Neural crest cell (in vitro differentiated cells): ENCODE data around the gene SAA4. TPM values are rescaled to one million over a fixed set of nuclear protein-coding genes. Genes with fewer than 3 reads are reported as not detected.

Source experiments
- DNase-seq: peaks from one replicate; pipeline ENCODE4 v3.0.0; 2021; ENCODE audit warnings: low read depth, mixed read lengths, low spot score
- H3K27ac Mint-ChIP-seq: one replicate; pipeline ENCODE4 v1.8.0; 2021; ENCODE audit warnings: mild to moderate bottlenecking, mixed read lengths; ENCODE audit not compliant: unreplicated experiment
- H3K27me3 Mint-ChIP-seq: 2 replicates; pipeline ENCODE4 v1.8.0; 2021; ENCODE audit warnings: low read depth, mild to moderate bottlenecking, mixed read lengths
- H3K36me3 Mint-ChIP-seq: 2 replicates; pipeline ENCODE4 v1.8.0; 2021; ENCODE audit warnings: low read depth, mild to moderate bottlenecking, mixed read lengths
- H3K4me1 Mint-ChIP-seq: 2 replicates; pipeline ENCODE4 v1.8.0; 2021; ENCODE audit warnings: mixed read lengths
- H3K4me3 Mint-ChIP-seq: one replicate; pipeline ENCODE4 v1.8.0; 2021; ENCODE audit warnings: mild to moderate bottlenecking, mixed read lengths
- H3K9me3 Mint-ChIP-seq: 2 replicates; pipeline ENCODE4 v1.8.0; 2021; ENCODE audit warnings: mixed read lengths
- CTCF ChIP-seq: fragments of 200-600 bp; sonication (generic); conservative IDR thresholded peaks from 2 replicates; pipeline ENCODE4 v1.5.0; 2021; ENCODE audit warnings: antibody characterized with exemption, mild to moderate bottlenecking
- total RNA-seq: library from RNA; stranded (reverse); gene quantifications from 2 replicates; pipeline ENCODE4 v1.2.1, GENCODE V29; 2021

SAA4 gene
- total RNA-seq, 1 donor from 2014 or later, result not detected

DNA sequence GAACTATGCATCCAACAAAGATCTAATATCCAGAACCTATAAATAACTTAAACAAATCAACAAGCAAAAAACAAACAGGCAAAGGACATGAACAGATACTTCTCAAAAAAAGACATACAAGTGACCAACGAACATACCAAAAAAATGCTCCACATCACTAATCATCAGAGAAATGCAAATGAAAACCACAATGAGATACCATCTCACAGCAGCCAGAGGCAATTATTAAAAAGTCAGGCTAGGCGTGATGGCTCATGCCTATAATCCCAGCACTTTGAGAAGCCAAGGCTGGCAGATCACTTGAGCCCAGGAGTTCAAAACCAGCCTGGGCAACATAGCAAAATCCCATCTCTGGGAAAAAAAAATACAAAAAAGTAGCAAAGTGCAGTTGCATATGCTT lies 10.7 kb downstream of the SAA4 start:
- no peak for DNase-seq
- no peak overlapping the region for H3K27ac Mint-ChIP-seq
- no peak overlapping the region for H3K4me3 Mint-ChIP-seq
- no peaks in the 10 kb centered on the region for H3K9me3 Mint-ChIP-seq
- no peaks in the 10 kb centered on the region for H3K36me3 Mint-ChIP-seq
- no peak for TF ChIP-seq CTCF
- no peaks in the 10 kb centered on the region for H3K4me1 Mint-ChIP-seq
- H3K27me3 Mint-ChIP-seq, result no peaks in the 10 kb centered on the region

GRCh38 chr11:18223591-18224387 lies 12.8 kb downstream of the SAA4 start:
- H3K9me3 Mint-ChIP-seq, result peaks cover 5% of the 10 kb centered on the region
- no peaks in the 10 kb centered on the region for H3K36me3 Mint-ChIP-seq
- no peaks in the 10 kb centered on the region for H3K27me3 Mint-ChIP-seq
- DNase-seq, result no peak
- H3K27ac Mint-ChIP-seq, result no peak overlapping the region
- TF ChIP-seq CTCF, result no peak
- H3K4me3 Mint-ChIP-seq, result no peak overlapping the region
- H3K4me1 Mint-ChIP-seq, result no peaks in the 10 kb centered on the region

DNA sequence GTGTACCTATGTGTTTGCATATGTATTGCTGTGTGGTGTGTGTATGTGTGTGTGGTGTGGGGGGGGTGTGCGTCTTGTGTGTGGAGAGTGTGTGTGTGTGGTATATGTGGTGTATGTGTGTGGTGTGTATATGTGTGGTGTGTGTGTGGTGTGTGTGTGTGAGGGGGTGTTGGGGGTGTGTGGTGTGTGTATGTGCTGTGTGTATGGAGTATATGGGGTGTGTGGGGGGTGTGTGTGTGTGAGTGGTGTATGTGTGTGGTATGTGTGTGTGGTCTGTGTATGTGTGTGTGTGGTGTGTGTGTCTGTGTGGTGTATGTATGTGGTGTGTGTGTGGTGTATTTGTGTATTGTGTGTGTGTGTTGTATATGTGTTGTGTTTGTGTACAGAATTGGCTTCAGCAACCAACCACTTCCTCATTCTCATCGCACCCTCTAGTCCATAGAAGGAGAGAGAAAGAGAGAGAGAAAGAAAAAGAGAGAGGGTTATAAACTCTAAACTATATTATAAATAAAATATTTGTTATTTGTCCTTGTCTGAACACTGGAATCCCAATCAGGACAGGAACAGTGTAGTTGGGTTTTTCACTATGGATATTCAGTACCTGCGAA lies 13.7 kb downstream of the SAA4 start:
- Mint-ChIP-seq H3K27me3 (peaks cover 4% of the 10 kb centered on the region), H3K9me3 (peaks cover 5% of the 10 kb centered on the region), H3K4me3 (no peak overlapping the region), H3K36me3 (no peaks in the 10 kb centered on the region), H3K27ac (no peak overlapping the region), H3K4me1 (no peaks in the 10 kb centered on the region)
- no peak for TF ChIP-seq CTCF
- DNase-seq, result no peak

DNA sequence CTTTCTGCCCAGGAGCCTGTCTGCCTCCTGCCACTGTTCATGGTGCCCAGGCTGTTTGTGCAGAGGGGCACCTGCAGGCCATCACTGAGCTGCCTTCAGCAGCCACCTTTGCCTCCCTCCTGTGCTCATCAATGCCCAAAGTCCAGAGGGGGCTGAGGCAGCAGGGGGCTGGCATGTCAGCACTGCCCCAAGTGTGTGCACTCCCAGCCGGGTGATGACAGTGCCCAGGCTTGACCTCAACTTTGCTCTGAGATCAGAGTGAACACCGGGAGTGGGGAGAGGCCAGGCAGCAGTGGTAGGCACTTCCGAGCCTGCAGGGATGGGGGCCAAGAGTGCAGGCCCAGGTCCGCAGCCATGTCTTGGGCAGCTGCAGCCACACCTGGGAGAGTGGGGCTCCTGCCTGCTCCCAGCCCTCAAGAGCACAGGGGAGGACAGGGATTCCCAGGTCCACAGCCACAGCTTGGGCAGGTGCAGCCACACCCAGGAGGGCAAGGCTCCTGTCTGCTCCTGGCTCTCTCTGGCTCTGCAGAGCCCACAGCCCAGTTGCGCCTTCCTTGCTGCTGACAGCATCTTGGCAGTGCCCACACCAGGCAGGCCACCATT lies 15.2 kb downstream of the SAA4 start:
- no peak overlapping the region for H3K27ac Mint-ChIP-seq
- H3K4me1 Mint-ChIP-seq, result no peaks in the 10 kb centered on the region
- H3K4me3 Mint-ChIP-seq, result no peak overlapping the region
- no peak for DNase-seq
- peaks cover 5% of the 10 kb centered on the region for H3K9me3 Mint-ChIP-seq
- H3K27me3 Mint-ChIP-seq, result peaks cover 7% of the 10 kb centered on the region
- H3K36me3 Mint-ChIP-seq, result no peaks in the 10 kb centered on the region
- no peak for TF ChIP-seq CTCF

DNA sequence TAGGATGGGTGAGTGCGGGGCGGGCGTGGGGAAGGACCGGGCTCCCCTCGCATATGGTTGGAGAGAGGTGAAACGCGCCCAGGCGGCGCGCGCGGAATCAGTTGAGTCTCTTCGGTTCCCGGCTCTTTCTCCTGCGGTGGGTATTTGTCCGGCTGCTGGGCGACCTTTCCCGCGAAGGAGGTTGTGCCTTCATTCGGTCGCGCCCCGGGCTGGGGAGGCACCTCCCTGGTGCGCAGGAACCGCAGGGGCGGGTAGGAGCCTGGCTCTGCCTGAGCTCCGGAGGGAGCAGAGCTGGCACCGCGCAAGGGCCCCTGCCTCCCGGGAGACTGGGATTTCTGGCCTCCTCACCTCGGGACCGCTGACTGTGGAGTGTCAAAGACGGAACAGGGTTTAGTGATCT lies 27.5 kb downstream of the SAA4 start:
- DNase-seq, result no peak
- H3K4me3 Mint-ChIP-seq, result no peak overlapping the region
- no peak for TF ChIP-seq CTCF
- H3K27me3 Mint-ChIP-seq, result no peaks in the 10 kb centered on the region
- peaks cover 7% of the 10 kb centered on the region for H3K4me1 Mint-ChIP-seq
- H3K36me3 Mint-ChIP-seq, result no peaks in the 10 kb centered on the region
- no peaks in the 10 kb centered on the region for H3K9me3 Mint-ChIP-seq
- no peak overlapping the region for H3K27ac Mint-ChIP-seq
